ENCODE measurements around the gene SLC38A4.

Gene SLC38A4

GRCh38 chr12:46814143-46814542, 11.7 kb downstream of the SLC38A4 start:
- DNase-seq: no peak

GRCh38 chr12:46811185-46811584, 14.6 kb downstream of the SLC38A4 start:
- DNase-seq: no peak

DNA sequence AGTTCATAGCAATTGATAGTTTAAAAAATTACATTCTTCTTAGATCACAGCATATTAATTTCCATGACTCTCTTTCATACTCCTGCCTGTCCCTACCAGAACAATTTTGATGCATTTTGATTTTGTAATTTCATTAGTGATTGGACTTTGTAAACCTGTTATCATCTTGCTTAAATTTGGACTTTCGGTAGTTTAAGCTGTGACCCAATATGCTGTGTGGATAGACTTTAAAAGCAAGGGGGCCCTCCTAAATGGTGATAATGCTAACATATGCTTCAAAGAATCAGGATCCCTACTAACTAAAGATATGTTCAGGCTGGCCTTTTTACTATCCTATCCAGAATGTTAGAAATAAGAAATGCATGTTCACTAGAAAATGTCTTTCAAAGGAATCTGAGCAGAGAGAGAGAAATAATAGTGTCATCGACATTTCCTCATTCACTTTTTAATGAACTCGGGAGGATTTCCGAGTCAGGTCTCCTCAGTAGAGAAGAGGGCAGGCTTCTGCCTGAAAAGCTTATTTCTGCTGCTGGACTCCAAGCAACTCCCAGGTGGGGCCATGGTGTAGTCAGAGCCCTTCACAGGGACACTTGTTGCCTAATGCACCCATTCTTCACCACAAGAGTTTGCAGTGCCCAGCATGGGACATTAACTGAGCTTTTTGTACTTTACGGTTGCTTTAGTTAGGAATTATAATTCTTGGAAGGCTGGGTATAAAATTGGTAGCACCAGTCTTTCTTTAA, 16.7 kb downstream of the SLC38A4 start:
- no peak for DNase-seq

GRCh38 chr12:46808317-46808716, 17.5 kb downstream of the SLC38A4 start:
- DNase-seq: no peak

DNA sequence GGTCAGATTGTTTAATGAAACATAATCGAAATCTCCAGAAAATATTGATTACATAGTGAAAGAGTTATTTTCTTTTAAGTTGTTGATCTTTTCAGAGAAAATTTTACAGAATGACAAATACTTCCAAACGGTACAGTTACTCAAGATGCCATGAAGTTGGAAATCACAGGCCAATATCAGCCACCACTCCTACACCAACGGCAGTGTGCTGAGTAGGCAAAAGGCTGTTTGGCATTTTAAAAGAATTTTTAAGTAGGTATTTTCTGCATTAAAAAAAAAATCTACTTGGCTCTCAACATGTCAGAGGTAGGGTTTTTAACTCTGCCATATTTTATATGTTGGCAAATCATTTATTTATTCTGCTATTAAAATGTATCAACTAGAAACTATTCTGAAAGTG, 21.7 kb downstream of the SLC38A4 start:
- DNase-seq: no peak

GRCh38 chr12:46803517-46803916, 22.3 kb downstream of the SLC38A4 start:
- no peak for DNase-seq

DNA sequence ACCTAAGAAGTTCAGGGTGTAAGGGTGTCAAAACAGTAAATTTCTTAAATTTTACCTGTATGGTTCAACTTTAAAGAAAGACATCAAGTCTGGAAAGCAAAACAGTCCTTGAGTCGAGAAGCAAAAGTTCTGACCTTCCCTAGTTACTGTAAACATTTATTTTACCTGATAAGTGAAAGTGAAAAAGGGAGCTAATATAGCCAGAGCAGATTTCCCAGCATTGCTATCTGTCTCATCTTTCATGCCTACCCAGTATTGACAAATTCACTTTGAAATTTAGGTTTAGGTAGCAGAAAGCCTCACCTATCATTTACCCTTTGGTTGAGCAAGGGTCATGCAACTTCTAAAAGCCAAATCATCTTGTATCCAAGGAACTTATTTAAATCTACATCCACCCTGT, 24.5 kb downstream of the SLC38A4 start:
- no peak for DNase-seq

GRCh38 chr12:46800160-46800559, 25.6 kb downstream of the SLC38A4 start:
- DNase-seq: no peak

DNA sequence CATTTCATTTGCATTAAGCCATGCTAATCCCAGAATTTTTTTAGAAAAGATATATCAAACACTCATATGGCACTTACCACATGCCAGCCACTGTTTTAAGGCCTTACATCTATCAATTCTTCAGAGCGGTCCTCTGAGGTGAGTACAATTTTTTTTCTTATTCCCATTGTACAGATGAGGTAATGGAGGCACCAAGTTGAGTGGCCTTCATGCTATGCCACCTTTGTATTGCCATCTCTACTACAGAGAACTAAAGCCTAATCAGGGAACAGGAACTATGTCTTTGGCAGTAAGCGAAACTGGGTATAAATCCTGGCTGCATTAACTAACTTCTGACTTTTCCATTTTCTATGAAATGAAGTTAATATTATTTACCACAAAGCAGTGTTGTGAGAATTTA, 27.1 kb downstream of the SLC38A4 start:
- DNase-seq: no peak

DNA sequence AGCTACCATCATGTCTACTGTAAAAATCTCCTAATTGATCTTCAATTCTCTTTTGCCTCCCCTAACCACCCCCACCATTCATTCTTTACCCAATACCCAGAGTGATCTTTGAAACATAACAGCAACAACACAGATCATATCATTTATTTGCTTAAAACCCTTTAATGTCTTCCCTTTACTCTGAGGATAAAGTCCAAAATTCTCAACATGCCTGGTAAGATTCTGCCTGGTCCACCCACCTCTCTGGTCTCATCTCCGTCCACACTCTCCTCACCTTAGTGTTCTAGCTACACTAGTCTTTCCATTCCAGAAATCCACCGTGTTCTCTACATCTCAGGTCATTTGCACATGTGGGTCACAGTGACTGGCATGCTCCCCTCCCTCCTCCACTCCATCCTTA, 27.7 kb downstream of the SLC38A4 start:
- no peak for DNase-seq

- DNase-seq: no peak
Observed at GRCh38 chr12:46795988-46796387, 29.8 kb downstream of the SLC38A4 start.

DNA sequence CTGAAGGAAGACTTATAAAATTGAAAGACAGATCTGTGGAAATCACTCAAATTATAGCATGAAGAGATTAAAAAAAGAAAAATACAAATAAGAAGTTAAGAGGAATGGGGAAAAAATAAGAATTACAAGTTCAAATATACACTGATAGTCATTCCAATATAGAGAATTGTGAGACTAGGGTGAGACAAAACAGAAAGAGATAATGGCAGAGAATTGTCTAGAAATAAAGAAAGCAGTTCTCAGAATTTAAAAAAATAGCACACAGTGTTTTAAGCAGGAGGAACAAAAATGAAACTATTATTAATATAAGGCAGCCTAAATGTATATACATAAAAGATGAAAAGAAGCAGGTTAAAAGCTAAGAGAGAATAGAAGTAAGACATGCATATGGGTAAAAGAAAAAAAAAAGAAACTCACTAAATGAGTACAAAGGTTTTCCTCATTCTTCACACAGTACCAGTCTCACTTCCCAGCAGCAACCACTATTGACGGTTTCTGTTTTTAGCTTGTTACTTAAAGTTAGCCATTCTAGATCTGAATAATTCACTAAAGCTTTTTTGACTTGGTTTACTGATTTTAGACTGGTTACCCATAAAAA, 31.1 kb downstream of the SLC38A4 start:
- no peak for DNase-seq

DNA sequence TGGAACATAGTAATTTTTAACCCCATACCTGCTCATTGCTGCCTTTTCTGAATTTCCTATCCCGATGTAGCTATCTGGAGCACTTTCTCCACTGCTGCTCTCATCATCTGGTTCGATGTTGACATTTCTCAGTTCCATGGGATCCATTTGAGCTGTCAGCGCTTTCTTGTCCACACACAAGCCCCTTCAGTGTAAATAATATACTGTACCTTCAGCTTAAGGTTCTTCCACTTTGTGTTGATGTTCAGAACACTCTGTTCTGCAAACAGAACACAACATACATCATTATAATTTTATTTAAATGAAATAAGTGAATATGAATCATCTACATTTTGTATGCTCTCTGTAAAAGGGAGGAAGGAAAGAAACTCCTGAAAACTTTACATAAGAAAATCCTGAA, 32.9 kb downstream of the SLC38A4 start:
- DNase-seq: no peak

GRCh38 chr12:46790066-46790465, 35.7 kb downstream of the SLC38A4 start:
- DNase-seq: no peak

GRCh38 chr12:46788072-46788887, 37.5 kb downstream of the SLC38A4 start:
- DNase-seq: no peak

DNA sequence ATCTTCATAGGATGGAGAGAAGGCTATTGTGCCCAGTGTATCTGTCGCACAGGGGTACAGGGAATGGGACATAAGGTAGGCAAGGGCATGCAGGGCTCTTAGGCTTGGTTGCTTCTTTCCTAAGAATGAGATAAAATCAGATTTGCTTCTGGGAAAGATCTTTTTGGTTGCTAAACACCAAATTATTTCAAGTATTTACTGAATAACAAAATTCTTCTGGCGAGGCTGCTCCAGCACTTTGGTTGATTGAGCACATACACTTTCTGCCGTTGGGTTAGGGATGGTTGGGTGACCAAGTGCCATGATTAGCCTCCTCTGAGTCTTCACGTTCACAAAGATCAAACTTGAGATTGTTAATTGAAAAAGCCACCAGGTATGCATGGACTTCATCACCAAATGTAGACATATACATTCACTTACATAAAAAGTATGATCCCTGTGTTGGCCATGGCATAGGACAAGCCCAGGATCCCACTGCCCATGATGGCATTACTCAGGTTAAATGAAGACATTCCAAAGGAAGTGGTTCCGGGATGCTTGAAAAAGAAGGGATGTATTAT, 38.2 kb downstream of the SLC38A4 start:
- DNase-seq: no peak

DNA sequence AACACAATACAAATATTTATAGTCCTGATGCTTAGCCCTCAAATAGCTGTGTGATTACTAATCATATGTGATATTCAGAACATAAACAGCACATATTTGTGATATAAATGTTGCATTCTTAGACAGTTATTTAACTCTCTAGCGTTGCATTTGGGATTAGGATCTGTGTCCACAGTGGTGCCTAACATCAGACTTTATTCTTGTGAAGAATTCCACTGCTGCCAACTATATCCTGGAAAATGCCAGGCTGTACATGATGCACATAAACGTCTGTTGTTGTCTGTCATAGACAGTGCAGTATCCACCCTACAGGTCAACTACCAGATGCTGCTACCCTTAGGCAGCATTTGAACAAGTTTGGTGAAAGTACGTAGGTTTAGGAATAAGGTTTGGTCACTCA, 39.0 kb downstream of the SLC38A4 start:
- no peak for DNase-seq

- DNase-seq: no peak
Observed at GRCh38 chr12:46785382-46785781, 40.4 kb downstream of the SLC38A4 start.

DNA sequence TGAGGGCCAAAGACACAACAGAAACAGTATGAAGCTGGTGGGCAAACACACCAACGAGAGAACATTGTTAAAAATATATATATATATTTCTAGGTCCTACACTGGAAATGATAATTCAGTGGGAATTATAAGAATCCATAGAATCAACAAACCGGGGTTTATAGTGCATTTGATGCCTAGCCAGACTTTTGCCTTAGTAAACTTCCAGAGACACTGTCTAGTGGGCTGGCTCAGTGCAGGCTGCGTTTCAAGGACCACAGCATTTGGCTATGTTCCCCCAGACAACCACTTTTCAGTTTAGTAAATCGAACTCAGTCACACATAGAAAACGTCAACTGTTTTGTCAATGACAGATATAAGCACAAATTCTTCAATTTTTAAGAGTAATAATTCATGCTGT, 41.9 kb downstream of the SLC38A4 start:
- DNase-seq: no peak

DNA sequence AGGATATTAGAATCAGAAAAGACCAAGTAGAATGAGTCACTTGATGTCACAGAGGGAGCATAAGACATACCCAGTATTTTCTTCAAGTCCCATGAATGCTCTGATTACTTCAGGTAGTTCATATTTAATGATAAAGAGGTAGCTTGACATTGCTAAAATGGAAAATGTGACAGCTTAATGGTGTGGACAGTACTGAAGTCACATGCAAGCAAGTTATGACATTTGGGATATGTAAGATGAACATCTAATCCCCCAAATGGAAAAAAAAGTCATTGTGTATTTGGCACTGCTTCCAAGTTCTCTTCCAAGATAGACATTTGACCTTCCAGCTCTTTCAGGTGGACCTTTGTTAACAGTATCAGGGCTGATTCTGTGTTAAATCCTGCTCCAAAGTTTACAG, 45.9 kb downstream of the SLC38A4 start:
- no peak for DNase-seq

GRCh38 chr12:46779063-46779462, 46.7 kb downstream of the SLC38A4 start:
- DNase-seq: no peak

GRCh38 chr12:46778415-46778814, 47.4 kb downstream of the SLC38A4 start:
- no peak for DNase-seq

DNA sequence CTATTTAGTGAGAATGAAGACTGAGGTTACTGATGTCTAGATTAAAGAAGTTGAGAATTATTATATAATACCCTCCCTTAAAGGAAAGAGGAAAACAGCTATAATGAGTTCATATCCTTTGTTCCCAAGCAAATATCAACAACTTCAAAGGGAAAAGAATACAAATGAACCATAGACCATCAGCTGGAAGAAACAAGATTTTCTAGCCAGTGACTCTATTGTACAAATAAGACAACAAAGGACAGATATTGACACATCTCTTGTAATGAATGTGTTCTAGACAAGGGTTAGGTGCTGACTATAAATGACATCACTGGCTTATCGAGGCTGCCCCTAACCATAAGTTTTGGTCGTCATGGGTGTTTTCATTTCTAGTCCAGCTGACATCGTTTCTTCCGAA, 48.2 kb downstream of the SLC38A4 start:
- no peak for DNase-seq

- DNase-seq: no peak
Observed at GRCh38 chr12:46775796-46776195, 50.0 kb downstream of the SLC38A4 start.

All from NCI-H2107 (cell line).